Measurements from ENCODE around the gene ADAMTS10.
A peak's percentile ranks its signal among the peaks of the same experiment; 100 is the strongest.
"Not testable (repeated sequence)": the region's sequence is repeated elsewhere in the genome, so short reads cannot be mapped to it uniquely, and the experiment has no call there.

ADAMTS10 gene

GRCh38 chr19:8589177-8589714 is 21.3 kb downstream of the ADAMTS10 start:
- DNase-seq = no peak

GRCh38 chr19:8585894-8586750 is 24.4 kb downstream of the ADAMTS10 start:
- DNase-seq = no peak

GRCh38 chr19:8584965-8585893 is 25.3 kb downstream of the ADAMTS10 start:
- DNase-seq = no peak

- DNase-seq = peak; percentile 2
Observed at GRCh38 chr19:8580710-8581281, 29.7 kb downstream of the ADAMTS10 start.

GRCh38 chr19:8578642-8579265 is 31.8 kb downstream of the ADAMTS10 start:
- DNase-seq = peak; percentile 7

GRCh38 chr19:8577741-8578140 is 32.8 kb downstream of the ADAMTS10 start:
- no peak for DNase-seq

- no peak for DNase-seq
Observed at GRCh38 chr19:8577247-8577646, 33.3 kb downstream of the ADAMTS10 start, which contains the start of gene MYO1F. Gene MYO1F, minus strand, starts transcription at chr19:8577442. Its CDS starts 133 bp downstream, at chr19:8577309.

GRCh38 chr19:8576273-8576993 is 34.1 kb downstream of the ADAMTS10 start:
- no peak for DNase-seq

- no peak for DNase-seq
Observed at GRCh38 chr19:8575467-8575997, 35.0 kb downstream of the ADAMTS10 start.

- DNase-seq = not testable (repeated sequence)
Observed at GRCh38 chr19:8574619-8574922, 35.9 kb downstream of the ADAMTS10 start.

- no peak for DNase-seq
Observed at GRCh38 chr19:8573316-8573715, 37.2 kb downstream of the ADAMTS10 start.

- DNase-seq = no peak
Observed at GRCh38 chr19:8571006-8571411, 39.5 kb downstream of the ADAMTS10 start.

- no peak for DNase-seq
Observed at GRCh38 chr19:8569066-8569771, 41.3 kb downstream of the ADAMTS10 start.

GRCh38 chr19:8567522-8568172 is 42.9 kb downstream of the ADAMTS10 start:
- DNase-seq = no peak

- DNase-seq = no peak
Observed at GRCh38 chr19:8566855-8567254, 43.7 kb downstream of the ADAMTS10 start.

- DNase-seq = not testable (repeated sequence)
Observed at GRCh38 chr19:8564866-8565265, 45.6 kb downstream of the ADAMTS10 start.

GRCh38 chr19:8561075-8561764 is 49.3 kb downstream of the ADAMTS10 start:
- DNase-seq = no peak

- DNase-seq = no peak
Observed at GRCh38 chr19:8558325-8558724, 52.2 kb downstream of the ADAMTS10 start.

GRCh38 chr19:8557642-8558238 is 52.8 kb downstream of the ADAMTS10 start:
- no peak for DNase-seq

Measured in NCI-H526 treated with DMSO at 0.1 percent for 48 hours (cell line).